ENCODE results near the gene TGFB1I1. TPM values are rescaled to one million over a fixed set of nuclear protein-coding genes. Genes with fewer than 3 reads are reported as not detected.

TGFB1I1 gene
- total RNA-seq, 1 experiment from 2014 or later, result 4.3 TPM

DNA sequence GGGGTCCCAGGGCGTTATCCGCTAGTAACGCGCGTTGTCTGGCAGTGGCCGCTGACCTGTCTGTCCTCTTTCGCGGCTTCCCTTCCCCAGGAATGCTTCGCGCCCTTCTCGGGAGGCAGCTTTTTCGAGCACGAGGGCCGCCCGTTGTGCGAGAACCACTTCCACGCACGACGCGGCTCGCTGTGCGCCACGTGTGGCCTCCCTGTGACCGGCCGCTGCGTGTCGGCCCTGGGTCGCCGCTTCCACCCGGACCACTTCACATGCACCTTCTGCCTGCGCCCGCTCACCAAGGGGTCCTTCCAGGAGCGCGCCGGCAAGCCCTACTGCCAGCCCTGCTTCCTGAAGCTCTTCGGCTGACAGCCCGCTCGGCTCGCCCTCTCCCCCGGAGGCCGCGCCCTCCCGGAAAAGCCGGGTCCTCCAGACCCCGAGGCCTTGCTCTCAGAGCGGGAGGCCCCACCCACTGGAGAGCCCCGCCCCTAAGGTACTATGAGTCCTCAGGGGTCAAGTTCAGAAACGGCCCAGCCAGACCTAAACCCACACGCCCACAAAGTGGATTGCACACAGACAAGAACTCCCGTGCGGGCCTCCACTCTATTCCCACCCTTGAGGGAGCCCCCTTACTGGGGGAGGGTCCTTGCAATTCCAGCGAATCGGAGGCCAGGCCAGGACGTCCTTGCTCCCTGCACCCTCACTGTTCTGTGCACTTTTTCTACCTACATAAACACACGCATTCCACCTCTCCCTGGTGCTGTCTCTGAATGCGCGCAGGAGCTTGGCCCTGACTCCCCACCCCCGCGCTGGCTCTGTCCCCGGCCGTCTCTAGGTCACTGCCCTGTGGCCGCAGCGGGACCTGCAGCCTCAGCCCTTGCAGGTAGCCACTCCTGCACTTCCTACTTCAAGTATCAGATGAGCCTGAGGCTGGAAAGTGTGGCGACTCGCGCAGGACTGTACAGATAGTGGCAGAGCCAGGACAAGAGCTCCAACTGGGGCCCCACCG is 5.6 kb downstream of the TGFB1I1 start:
- POLR2A ChIA-PET, result interaction anchor here (0.8 to 2.1 kb wide), 5 partner anchors 9 to 235 kb away, joined by 3 to 10 read pairs (median 7); partner anchors contain the start of gene ARMC5
- CTCF ChIA-PET, result interaction anchor here (0.8 to 13.1 kb wide), 10 partner anchors 10 to 435 kb away, joined by 3 to 221 read pairs (median 6); partner anchors contain the start of genes ARMC5, RUSF1 and ZNF267
- H3K36me3 Mint-ChIP-seq, result no peaks in the 10 kb centered on the region
- H3K27me3 Mint-ChIP-seq (ENCODE audit: low read depth), result peaks cover 90% of the 10 kb centered on the region
- ATAC-seq (peak; percentile 68), DNase-seq (ENCODE audit: low spot score) (peak; percentile 86)
- TF ChIP-seq CREM (CRISPR knock-in tag; IDR thresholded peaks at IDR 0.05) (0 out of 2 replicates have a peak, but pooled peaks have one; percentile 35), ZNF512 (CRISPR knock-in tag; IDR thresholded peaks at IDR 0.05; ENCODE audit: borderline replicate concordance) (no peak), ATF6 (CRISPR knock-in tag; IDR thresholded peaks at IDR 0.05) (no peak), FOXP1 (CRISPR knock-in tag; IDR thresholded peaks at IDR 0.05; ENCODE audit: borderline replicate concordance) (peak; percentile 54; the same call in 1 of the 2 replicates), ZNF423 (CRISPR knock-in tag; IDR thresholded peaks at IDR 0.05) (peak; percentile 63), PRDM15 (CRISPR knock-in tag; IDR thresholded peaks at IDR 0.05) (peak; percentile 51), ZNF416 (CRISPR knock-in tag; IDR thresholded peaks at IDR 0.05) (no peak), MYBL2 (CRISPR knock-in tag; IDR thresholded peaks at IDR 0.05) (0 out of 2 replicates have a peak, but pooled peaks have one; percentile 7)
- TF ChIP-seq, protein P1, sequence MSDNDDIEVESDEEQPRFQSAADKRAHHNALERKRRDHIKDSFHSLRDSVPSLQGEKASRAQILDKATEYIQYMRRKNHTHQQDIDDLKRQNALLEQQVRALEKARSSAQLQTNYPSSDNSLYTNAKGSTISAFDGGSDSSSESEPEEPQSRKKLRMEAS (CRISPR knock-in tag; IDR thresholded peaks at IDR 0.05), result peak; percentile 63; the same call in 1 of the 2 replicates
- TF ChIP-seq, protein P2, sequence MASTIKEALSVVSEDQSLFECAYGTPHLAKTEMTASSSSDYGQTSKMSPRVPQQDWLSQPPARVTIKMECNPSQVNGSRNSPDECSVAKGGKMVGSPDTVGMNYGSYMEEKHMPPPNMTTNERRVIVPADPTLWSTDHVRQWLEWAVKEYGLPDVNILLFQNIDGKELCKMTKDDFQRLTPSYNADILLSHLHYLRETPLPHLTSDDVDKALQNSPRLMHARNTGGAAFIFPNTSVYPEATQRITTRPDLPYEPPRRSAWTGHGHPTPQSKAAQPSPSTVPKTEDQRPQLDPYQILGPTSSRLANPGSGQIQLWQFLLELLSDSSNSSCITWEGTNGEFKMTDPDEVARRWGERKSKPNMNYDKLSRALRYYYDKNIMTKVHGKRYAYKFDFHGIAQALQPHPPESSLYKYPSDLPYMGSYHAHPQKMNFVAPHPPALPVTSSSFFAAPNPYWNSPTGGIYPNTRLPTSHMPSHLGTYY (CRISPR knock-in tag; IDR thresholded peaks at IDR 0.05), result no peak
- TF ChIP-seq, protein P3, sequence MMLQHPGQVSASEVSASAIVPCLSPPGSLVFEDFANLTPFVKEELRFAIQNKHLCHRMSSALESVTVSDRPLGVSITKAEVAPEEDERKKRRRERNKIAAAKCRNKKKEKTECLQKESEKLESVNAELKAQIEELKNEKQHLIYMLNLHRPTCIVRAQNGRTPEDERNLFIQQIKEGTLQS (CRISPR knock-in tag; conservative IDR thresholded peaks at IDR 0.05), result no peak
- TF ChIP-seq, protein P4, sequence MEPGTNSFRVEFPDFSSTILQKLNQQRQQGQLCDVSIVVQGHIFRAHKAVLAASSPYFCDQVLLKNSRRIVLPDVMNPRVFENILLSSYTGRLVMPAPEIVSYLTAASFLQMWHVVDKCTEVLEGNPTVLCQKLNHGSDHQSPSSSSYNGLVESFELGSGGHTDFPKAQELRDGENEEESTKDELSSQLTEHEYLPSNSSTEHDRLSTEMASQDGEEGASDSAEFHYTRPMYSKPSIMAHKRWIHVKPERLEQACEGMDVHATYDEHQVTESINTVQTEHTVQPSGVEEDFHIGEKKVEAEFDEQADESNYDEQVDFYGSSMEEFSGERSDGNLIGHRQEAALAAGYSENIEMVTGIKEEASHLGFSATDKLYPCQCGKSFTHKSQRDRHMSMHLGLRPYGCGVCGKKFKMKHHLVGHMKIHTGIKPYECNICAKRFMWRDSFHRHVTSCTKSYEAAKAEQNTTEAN (CRISPR knock-in tag; IDR thresholded peaks at IDR 0.05), result peak; percentile 37; the same call in 1 of the 2 replicates
- peak overlapping the region; percentile 80 for H3K4me3 Mint-ChIP-seq
- peak overlapping the region; percentile 61 for H3K27ac Mint-ChIP-seq
- 0 out of 2 replicates have a peak, but pooled peaks cover 5% of the 10 kb centered on the region for H3K9me3 Mint-ChIP-seq
- H3K4me1 Mint-ChIP-seq, result peaks cover 8% of the 10 kb centered on the region

All from WTC11 (cell line).